Loucy (cell line): ENCODE results near the gene RALGAPB.
"Not testable (repeated sequence)": the region's sequence is repeated elsewhere in the genome, so short reads cannot be mapped to it uniquely, and the experiment has no call there.

Experiments used
- CTCF ChIP-seq: fragments of 200-600 bp; sonication (generic); conservative IDR thresholded peaks from 2 replicates; pipeline ENCODE4 v1.5.1; 2014; ENCODE audit warnings: mild to moderate bottlenecking, antibody characterized with exemption, low read length
- EZH2phosphoT487 ChIP-seq: fragments of 200-600 bp; IDR thresholded peaks from 2 replicates; pipeline ENCODE4 v1.6.1; 2018; ENCODE audit warnings: antibody characterized with exemption, mild to moderate bottlenecking, moderate library complexity, borderline replicate concordance

- not testable (repeated sequence) for TF ChIP-seq CTCF, EZH2phosphoT487
These were observed 39.8 kb upstream of the RALGAPB start for GRCh38 chr20:38432870-38433269.
